HG03460 (cell line): Measurements from ENCODE around the gene UXS1.

ENCODE experiments used
- ATAC-seq: cut with Tn5 transposase; IDR thresholded peaks from one replicate; pipeline ENCODE4 v1.9.1; 2021; ENCODE audit not compliant: unreplicated experiment

UXS1 gene

GRCh38 chr2:106161938-106162820 lies 31.9 kb downstream of the UXS1 start:
- no peak for ATAC-seq

GRCh38 chr2:106161341-106161740 lies 32.8 kb downstream of the UXS1 start:
- ATAC-seq = no peak

GRCh38 chr2:106160786-106161261 lies 33.3 kb downstream of the UXS1 start:
- peak; percentile 63 for ATAC-seq

GRCh38 chr2:106159866-106160785 lies 34.0 kb downstream of the UXS1 start:
- ATAC-seq = peak; percentile 47

GRCh38 chr2:106158871-106159270 lies 35.2 kb downstream of the UXS1 start:
- ATAC-seq = no peak

- ATAC-seq = no peak
Measured at GRCh38 chr2:106158131-106158530, 36.0 kb downstream of the UXS1 start.

- ATAC-seq = no peak
Measured at GRCh38 chr2:106157416-106157815, 36.7 kb downstream of the UXS1 start.

- ATAC-seq = no peak
Measured at GRCh38 chr2:106156305-106157296, 37.5 kb downstream of the UXS1 start.

- ATAC-seq = no peak
Measured at GRCh38 chr2:106153781-106154180, 40.3 kb downstream of the UXS1 start.

GRCh38 chr2:106147665-106148064 lies 46.4 kb downstream of the UXS1 start:
- peak; percentile 58 for ATAC-seq

- peak; percentile 12 for ATAC-seq
Measured at GRCh38 chr2:106147159-106147558, 46.9 kb downstream of the UXS1 start.

- no peak for ATAC-seq
Measured at GRCh38 chr2:106144621-106145331, 49.3 kb downstream of the UXS1 start.

GRCh38 chr2:106143495-106144215 lies 50.4 kb downstream of the UXS1 start:
- no peak for ATAC-seq

GRCh38 chr2:106142683-106143082 lies 51.4 kb downstream of the UXS1 start:
- ATAC-seq = no peak

- ATAC-seq = no peak
Measured at GRCh38 chr2:106140913-106141312, 53.2 kb downstream of the UXS1 start.

- no peak for ATAC-seq
Measured at GRCh38 chr2:106140113-106140512, 54.0 kb downstream of the UXS1 start.

GRCh38 chr2:106139238-106139935 lies 54.7 kb downstream of the UXS1 start:
- ATAC-seq = no peak

- no peak for ATAC-seq
Measured at GRCh38 chr2:106138543-106139237, 55.4 kb downstream of the UXS1 start.
